ENCODE results near the gene FUNDC1. TPM values are rescaled to one million over a fixed set of nuclear protein-coding genes. Genes with fewer than 3 reads are reported as not detected.
"Not testable (repeated sequence)": the region's sequence is repeated elsewhere in the genome, so short reads cannot be mapped to it uniquely, and the experiment has no call there.

FUNDC1 gene
- total and polyA plus RNA-seq, 9 donors = 12.2 to 15.0 (median 13.0) TPM

GRCh38 chrX:44545454-44545853 lies 2.8 kb upstream of the FUNDC1 start:
- WGBS (ENCODE audit: insufficient coverage) = 87% methylated on average over 4 of the region's 5 CpGs
- H3K27ac ChIP-seq (ENCODE audit: low read length) = not testable (repeated sequence)

GRCh38 chrX:44544036-44544435 lies 1.4 kb upstream of the FUNDC1 start:
- no peak overlapping the region for H3K27ac ChIP-seq (ENCODE audit: low read length)
- H3K9me3 ChIP-seq (replicated peaks; ENCODE audit: control insufficient read depth, low read depth, low read length) = no peaks in the 10 kb centered on the region
- no peak for DNase-seq
- H3K4me3 ChIP-seq (ENCODE audit: low read length) = no peak overlapping the region
- WGBS (ENCODE audit: insufficient coverage) = no CpG with 5 or more reads among the region's 6 CpGs
- H3K27me3 ChIP-seq (ENCODE audit: control insufficient read depth, insufficient read depth, low read length) = peaks cover 8% of the 10 kb centered on the region
- H3K36me3 ChIP-seq (ENCODE audit: control insufficient read depth, insufficient read depth, low read length) = no peaks in the 10 kb centered on the region
- H3K4me1 ChIP-seq (ENCODE audit: control insufficient read depth, insufficient read depth, low read length) = no peaks in the 10 kb centered on the region

More at GRCh38 chrX:44545454-44545853, 2.8 kb upstream of the FUNDC1 start:
- H3K4me1 ChIP-seq (ENCODE audit: control insufficient read depth, insufficient read depth, low read length); H3K4me3 ChIP-seq (ENCODE audit: low read length); H3K36me3 ChIP-seq (ENCODE audit: control insufficient read depth, insufficient read depth, low read length); DNase-seq; H3K9me3 ChIP-seq (replicated peaks; ENCODE audit: control insufficient read depth, low read depth, low read length): not testable (repeated sequence)
- H3K27me3 ChIP-seq (ENCODE audit: control insufficient read depth, insufficient read depth, low read length) = peaks cover 12% of the 10 kb centered on the region

- H3K4me1 ChIP-seq (ENCODE audit: control insufficient read depth, insufficient read depth, low read length) = no peaks in the 10 kb centered on the region
- H3K27me3 ChIP-seq (ENCODE audit: control insufficient read depth, insufficient read depth, low read length) = no peaks in the 10 kb centered on the region
- no peaks in the 10 kb centered on the region for H3K9me3 ChIP-seq (replicated peaks; ENCODE audit: control insufficient read depth, low read depth, low read length)
- no peak for DNase-seq
- H3K4me3 ChIP-seq (ENCODE audit: low read length) = no peak overlapping the region
- H3K36me3 ChIP-seq (ENCODE audit: control insufficient read depth, insufficient read depth, low read length) = no peaks in the 10 kb centered on the region
- WGBS (ENCODE audit: insufficient coverage) = 100% methylated on average over 1 of the region's 6 CpGs
- no peak overlapping the region for H3K27ac ChIP-seq (ENCODE audit: low read length)
Measured at GRCh38 chrX:44536198-44536597, 6.5 kb downstream of the FUNDC1 start.

GRCh38 chrX:44529310-44529709 lies 13.3 kb downstream of the FUNDC1 start:
- H3K4me3 ChIP-seq (ENCODE audit: low read length) = no peak overlapping the region
- WGBS (ENCODE audit: insufficient coverage) = 70% methylated on average over 2 of the region's 3 CpGs
- H3K27me3 ChIP-seq (ENCODE audit: control insufficient read depth, insufficient read depth, low read length) = peaks cover 4% of the 10 kb centered on the region
- H3K4me1 ChIP-seq (ENCODE audit: control insufficient read depth, insufficient read depth, low read length) = no peaks in the 10 kb centered on the region
- H3K27ac ChIP-seq (ENCODE audit: low read length) = no peak overlapping the region
- no peaks in the 10 kb centered on the region for H3K9me3 ChIP-seq (replicated peaks; ENCODE audit: control insufficient read depth, low read depth, low read length)
- peak; percentile 8 for DNase-seq
- H3K36me3 ChIP-seq (ENCODE audit: control insufficient read depth, insufficient read depth, low read length) = no peaks in the 10 kb centered on the region

GRCh38 chrX:44514272-44514671 lies 28.4 kb downstream of the FUNDC1 start:
- Histone ChIP-seq H3K27ac (ENCODE audit: low read length) (no peak overlapping the region), H3K36me3 (ENCODE audit: control insufficient read depth, insufficient read depth, low read length) (no peaks in the 10 kb centered on the region), H3K27me3 (ENCODE audit: control insufficient read depth, insufficient read depth, low read length) (peaks cover 10% of the 10 kb centered on the region), H3K4me1 (ENCODE audit: control insufficient read depth, insufficient read depth, low read length) (no peaks in the 10 kb centered on the region), H3K9me3 (replicated peaks; ENCODE audit: control insufficient read depth, low read depth, low read length) (no peaks in the 10 kb centered on the region), H3K4me3 (ENCODE audit: low read length) (no peak overlapping the region)
- WGBS (ENCODE audit: insufficient coverage) = 37% methylated on average over 3 of the region's 3 CpGs
- DNase-seq = no peak

GRCh38 chrX:44507292-44507691 lies 35.4 kb downstream of the FUNDC1 start:
- no peak for DNase-seq
- Histone ChIP-seq H3K4me1 (ENCODE audit: control insufficient read depth, insufficient read depth, low read length) (no peaks in the 10 kb centered on the region), H3K27me3 (ENCODE audit: control insufficient read depth, insufficient read depth, low read length) (peaks cover 12% of the 10 kb centered on the region), H3K27ac (ENCODE audit: low read length) (no peak overlapping the region), H3K36me3 (ENCODE audit: control insufficient read depth, insufficient read depth, low read length) (no peaks in the 10 kb centered on the region), H3K9me3 (replicated peaks; ENCODE audit: control insufficient read depth, low read depth, low read length) (no peaks in the 10 kb centered on the region), H3K4me3 (ENCODE audit: low read length) (no peak overlapping the region)
- no CpG with 5 or more reads among the region's 2 CpGs for WGBS (ENCODE audit: insufficient coverage)

GRCh38 chrX:44506678-44507077 lies 36.0 kb downstream of the FUNDC1 start:
- peaks cover 9% of the 10 kb centered on the region for H3K27me3 ChIP-seq (ENCODE audit: control insufficient read depth, insufficient read depth, low read length)
- no peak for DNase-seq
- H3K9me3 ChIP-seq (replicated peaks; ENCODE audit: control insufficient read depth, low read depth, low read length) = no peaks in the 10 kb centered on the region
- H3K4me3 ChIP-seq (ENCODE audit: low read length) = no peak overlapping the region
- no CpG with 5 or more reads among the region's 2 CpGs for WGBS (ENCODE audit: insufficient coverage)
- no peaks in the 10 kb centered on the region for H3K36me3 ChIP-seq (ENCODE audit: control insufficient read depth, insufficient read depth, low read length)
- no peaks in the 10 kb centered on the region for H3K4me1 ChIP-seq (ENCODE audit: control insufficient read depth, insufficient read depth, low read length)
- no peak overlapping the region for H3K27ac ChIP-seq (ENCODE audit: low read length)

GRCh38 chrX:44503560-44503959 lies 39.1 kb downstream of the FUNDC1 start:
- Histone ChIP-seq H3K4me3 (ENCODE audit: low read length) (no peak overlapping the region), H3K27me3 (ENCODE audit: control insufficient read depth, insufficient read depth, low read length) (peaks cover 9% of the 10 kb centered on the region), H3K27ac (ENCODE audit: low read length) (no peak overlapping the region), H3K9me3 (replicated peaks; ENCODE audit: control insufficient read depth, low read depth, low read length) (no peaks in the 10 kb centered on the region), H3K36me3 (ENCODE audit: control insufficient read depth, insufficient read depth, low read length) (no peaks in the 10 kb centered on the region), H3K4me1 (ENCODE audit: control insufficient read depth, insufficient read depth, low read length) (no peaks in the 10 kb centered on the region)
- WGBS (ENCODE audit: insufficient coverage) = 86% methylated on average over 1 of the region's 4 CpGs
- no peak for DNase-seq

GRCh38 chrX:44495091-44495490 lies 47.6 kb downstream of the FUNDC1 start:
- Histone ChIP-seq H3K4me1 (ENCODE audit: control insufficient read depth, insufficient read depth, low read length) (no peaks in the 10 kb centered on the region), H3K9me3 (replicated peaks; ENCODE audit: control insufficient read depth, low read depth, low read length) (no peaks in the 10 kb centered on the region), H3K36me3 (ENCODE audit: control insufficient read depth, insufficient read depth, low read length) (no peaks in the 10 kb centered on the region), H3K27ac (ENCODE audit: low read length) (no peak overlapping the region), H3K4me3 (ENCODE audit: low read length) (no peak overlapping the region), H3K27me3 (ENCODE audit: control insufficient read depth, insufficient read depth, low read length) (peaks cover 2% of the 10 kb centered on the region)
- no CpG with 5 or more reads among the region's 1 CpG for WGBS (ENCODE audit: insufficient coverage)
- no peak for DNase-seq

GRCh38 chrX:44494357-44494756 lies 48.3 kb downstream of the FUNDC1 start:
- WGBS (ENCODE audit: insufficient coverage) = no CpG with 5 or more reads among the region's 4 CpGs
- Histone ChIP-seq H3K27me3 (ENCODE audit: control insufficient read depth, insufficient read depth, low read length) (peaks cover 2% of the 10 kb centered on the region), H3K36me3 (ENCODE audit: control insufficient read depth, insufficient read depth, low read length) (no peaks in the 10 kb centered on the region), H3K9me3 (replicated peaks; ENCODE audit: control insufficient read depth, low read depth, low read length) (no peaks in the 10 kb centered on the region), H3K27ac (ENCODE audit: low read length) (no peak overlapping the region), H3K4me1 (ENCODE audit: control insufficient read depth, insufficient read depth, low read length) (no peaks in the 10 kb centered on the region), H3K4me3 (ENCODE audit: low read length) (no peak overlapping the region)
- no peak for DNase-seq

GRCh38 chrX:44489515-44489914 lies 53.1 kb downstream of the FUNDC1 start:
- no peak for DNase-seq
- H3K4me1 ChIP-seq (ENCODE audit: control insufficient read depth, insufficient read depth, low read length) = no peaks in the 10 kb centered on the region
- no peaks in the 10 kb centered on the region for H3K9me3 ChIP-seq (replicated peaks; ENCODE audit: control insufficient read depth, low read depth, low read length)
- no peak overlapping the region for H3K27ac ChIP-seq (ENCODE audit: low read length)
- no peak overlapping the region for H3K4me3 ChIP-seq (ENCODE audit: low read length)
- no peaks in the 10 kb centered on the region for H3K36me3 ChIP-seq (ENCODE audit: control insufficient read depth, insufficient read depth, low read length)
- WGBS (ENCODE audit: insufficient coverage) = 60% methylated on average over 1 of the region's 4 CpGs
- peaks cover 11% of the 10 kb centered on the region for H3K27me3 ChIP-seq (ENCODE audit: control insufficient read depth, insufficient read depth, low read length)

Measured in muscle of leg (tissue), 11 donors.